Adipocyte (in vitro differentiated cells): ENCODE results near the gene NOC2L.
A peak's percentile ranks its signal among the peaks of the same experiment; 100 is the strongest.

Experiments used
- DNase-seq: peaks from one replicate; pipeline ENCODE4 v3.0.0-alpha.2; 2015; ENCODE audit warnings: low read depth
- H3K27me3 ChIP-seq: replicated peaks from 2 replicates; pipeline ENCODE4 v1.7.0; 2013; ENCODE audit warnings: mild to moderate bottlenecking, low read length, moderate library complexity; ENCODE audit not compliant: control insufficient read depth, insufficient read depth
- H3K36me3 ChIP-seq: 2 replicates; pipeline ENCODE4 v1.7.0; 2013; ENCODE audit warnings: low read length, mild to moderate bottlenecking, moderate library complexity; ENCODE audit not compliant: control insufficient read depth, insufficient read depth, severe bottlenecking
- H3K4me1 ChIP-seq: 2 replicates; pipeline ENCODE4 v1.7.0; 2013; ENCODE audit warnings: mild to moderate bottlenecking, low read length, moderate library complexity; ENCODE audit not compliant: control insufficient read depth, insufficient read depth
- H3K4me3 ChIP-seq: 2 replicates; pipeline ENCODE4 v1.7.0; 2013; ENCODE audit warnings: mild to moderate bottlenecking, low read length, moderate library complexity
- H3K9ac ChIP-seq: 2 replicates; pipeline ENCODE4 v1.7.0; 2013; ENCODE audit warnings: mild to moderate bottlenecking, low read length, moderate library complexity
- H3K9me3 ChIP-seq: 2 replicates; pipeline ENCODE4 v1.7.0; 2013; ENCODE audit warnings: mild to moderate bottlenecking, low read length, moderate library complexity; ENCODE audit not compliant: control insufficient read depth

Gene NOC2L

GRCh38 chr1:913491-914130, 45.4 kb downstream of the NOC2L start:
- H3K4me3 ChIP-seq, result no peak overlapping the region
- H3K9ac ChIP-seq, result no peak overlapping the region
- no peaks in the 10 kb centered on the region for H3K36me3 ChIP-seq
- peaks cover 32% of the 10 kb centered on the region for H3K4me1 ChIP-seq
- no peak for DNase-seq
- no peaks in the 10 kb centered on the region for H3K9me3 ChIP-seq
- H3K27me3 ChIP-seq, result peaks cover 4% of the 10 kb centered on the region

GRCh38 chr1:912740-913301, 46.2 kb downstream of the NOC2L start:
- no peak overlapping the region for H3K9ac ChIP-seq
- DNase-seq, result no peak
- H3K9me3 ChIP-seq, result no peaks in the 10 kb centered on the region
- H3K36me3 ChIP-seq, result no peaks in the 10 kb centered on the region
- H3K4me1 ChIP-seq, result peaks cover 29% of the 10 kb centered on the region
- H3K27me3 ChIP-seq, result peaks cover 4% of the 10 kb centered on the region
- no peak overlapping the region for H3K4me3 ChIP-seq

- Histone ChIP-seq H3K9ac (no peak overlapping the region), H3K9me3 (no peaks in the 10 kb centered on the region), H3K27me3 (peaks cover 4% of the 10 kb centered on the region), H3K4me1 (peaks cover 22% of the 10 kb centered on the region), H3K36me3 (no peaks in the 10 kb centered on the region), H3K4me3 (no peak overlapping the region)
- no peak for DNase-seq
Measured at GRCh38 chr1:911875-912739, 46.9 kb downstream of the NOC2L start.

- no peak for DNase-seq
- H3K27me3 ChIP-seq, result peaks cover 4% of the 10 kb centered on the region
Measured at GRCh38 chr1:910881-911721, 48.0 kb downstream of the NOC2L start.

GRCh38 chr1:910311-910880, 48.7 kb downstream of the NOC2L start:
- Histone ChIP-seq H3K4me3 (no peak overlapping the region), H3K9me3 (no peaks in the 10 kb centered on the region), H3K9ac (no peak overlapping the region), H3K4me1 (peaks cover 25% of the 10 kb centered on the region), H3K36me3 (no peaks in the 10 kb centered on the region), H3K27me3 (peaks cover 4% of the 10 kb centered on the region)
- DNase-seq, result no peak

More at GRCh38 chr1:910881-911721, 48.0 kb downstream of the NOC2L start:
- H3K4me1 ChIP-seq, result peaks cover 21% of the 10 kb centered on the region
- H3K4me3 ChIP-seq, result no peak overlapping the region
- no peaks in the 10 kb centered on the region for H3K36me3 ChIP-seq
- no peaks in the 10 kb centered on the region for H3K9me3 ChIP-seq
- H3K9ac ChIP-seq, result no peak overlapping the region

GRCh38 chr1:909861-910310, 49.2 kb downstream of the NOC2L start:
- peak; percentile 40 for DNase-seq
- no peak overlapping the region for H3K9ac ChIP-seq
- H3K9me3 ChIP-seq, result no peaks in the 10 kb centered on the region
- no peak overlapping the region for H3K4me3 ChIP-seq
- H3K27me3 ChIP-seq, result peaks cover 4% of the 10 kb centered on the region
- no peaks in the 10 kb centered on the region for H3K36me3 ChIP-seq
- peaks cover 26% of the 10 kb centered on the region for H3K4me1 ChIP-seq

- no peak overlapping the region for H3K4me3 ChIP-seq
- no peak for DNase-seq
- no peaks in the 10 kb centered on the region for H3K27me3 ChIP-seq
- H3K36me3 ChIP-seq, result no peaks in the 10 kb centered on the region
- H3K9ac ChIP-seq, result no peak overlapping the region
- no peaks in the 10 kb centered on the region for H3K9me3 ChIP-seq
- peaks cover 26% of the 10 kb centered on the region for H3K4me1 ChIP-seq
Measured at GRCh38 chr1:908661-909060, 50.4 kb downstream of the NOC2L start.

- Histone ChIP-seq H3K4me3 (no peak overlapping the region), H3K4me1 (peaks cover 26% of the 10 kb centered on the region), H3K9me3 (no peaks in the 10 kb centered on the region), H3K27me3 (no peaks in the 10 kb centered on the region), H3K9ac (no peak overlapping the region), H3K36me3 (no peaks in the 10 kb centered on the region)
- DNase-seq, result no peak
Measured at GRCh38 chr1:907611-908451, 51.2 kb downstream of the NOC2L start.

- peak overlapping the region; percentile 41 for H3K9ac ChIP-seq
- H3K36me3 ChIP-seq, result no peaks in the 10 kb centered on the region
- no peaks in the 10 kb centered on the region for H3K27me3 ChIP-seq
- H3K9me3 ChIP-seq, result no peaks in the 10 kb centered on the region
- peaks cover 26% of the 10 kb centered on the region for H3K4me1 ChIP-seq
- peak overlapping the region; percentile 15 for H3K4me3 ChIP-seq
- no peak for DNase-seq
Measured at GRCh38 chr1:906600-907420, 52.2 kb downstream of the NOC2L start.
